GM12873 (cell line): ENCODE measurements around the gene SFTPA2.

Source experiments
- TF ChIP-seq, protein P1 (sequence below): IDR thresholded peaks from 2 replicates; pipeline ENCODE4 v1.5.1; 2012; ENCODE audit warnings: low read depth, mild to moderate bottlenecking, moderate library complexity, low read length, control low read depth; ENCODE audit not compliant: insufficient read depth; ENCODE audit errors: missing control alignments

SFTPA2 gene

DNA sequence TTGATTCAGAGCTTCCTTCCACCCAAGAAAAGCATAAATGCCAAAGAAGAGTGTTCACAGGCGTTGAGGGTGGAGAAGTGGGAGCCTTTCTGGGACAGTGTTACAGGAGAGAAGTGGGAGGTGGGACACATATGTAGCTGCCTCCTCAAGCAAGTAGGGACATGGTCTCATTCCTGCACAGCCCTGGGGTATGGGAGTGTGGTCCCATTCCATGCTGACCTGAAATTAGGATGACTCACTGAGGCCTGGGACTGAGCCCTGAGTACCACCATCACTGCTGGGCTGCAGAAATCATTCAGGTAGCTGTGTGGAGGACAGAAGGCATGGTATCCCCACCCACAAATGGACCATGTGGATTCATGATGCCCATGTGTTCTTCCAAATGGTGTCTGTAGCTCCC is 33.2 kb upstream of the SFTPA2 start:
- TF ChIP-seq, protein P1, sequence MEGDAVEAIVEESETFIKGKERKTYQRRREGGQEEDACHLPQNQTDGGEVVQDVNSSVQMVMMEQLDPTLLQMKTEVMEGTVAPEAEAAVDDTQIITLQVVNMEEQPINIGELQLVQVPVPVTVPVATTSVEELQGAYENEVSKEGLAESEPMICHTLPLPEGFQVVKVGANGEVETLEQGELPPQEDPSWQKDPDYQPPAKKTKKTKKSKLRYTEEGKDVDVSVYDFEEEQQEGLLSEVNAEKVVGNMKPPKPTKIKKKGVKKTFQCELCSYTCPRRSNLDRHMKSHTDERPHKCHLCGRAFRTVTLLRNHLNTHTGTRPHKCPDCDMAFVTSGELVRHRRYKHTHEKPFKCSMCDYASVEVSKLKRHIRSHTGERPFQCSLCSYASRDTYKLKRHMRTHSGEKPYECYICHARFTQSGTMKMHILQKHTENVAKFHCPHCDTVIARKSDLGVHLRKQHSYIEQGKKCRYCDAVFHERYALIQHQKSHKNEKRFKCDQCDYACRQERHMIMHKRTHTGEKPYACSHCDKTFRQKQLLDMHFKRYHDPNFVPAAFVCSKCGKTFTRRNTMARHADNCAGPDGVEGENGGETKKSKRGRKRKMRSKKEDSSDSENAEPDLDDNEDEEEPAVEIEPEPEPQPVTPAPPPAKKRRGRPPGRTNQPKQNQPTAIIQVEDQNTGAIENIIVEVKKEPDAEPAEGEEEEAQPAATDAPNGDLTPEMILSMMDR, result no peak

- TF ChIP-seq, protein P1, result no peak
These were observed 28.6 kb upstream of the SFTPA2 start for GRCh38 chr10:79588800-79589199.

DNA sequence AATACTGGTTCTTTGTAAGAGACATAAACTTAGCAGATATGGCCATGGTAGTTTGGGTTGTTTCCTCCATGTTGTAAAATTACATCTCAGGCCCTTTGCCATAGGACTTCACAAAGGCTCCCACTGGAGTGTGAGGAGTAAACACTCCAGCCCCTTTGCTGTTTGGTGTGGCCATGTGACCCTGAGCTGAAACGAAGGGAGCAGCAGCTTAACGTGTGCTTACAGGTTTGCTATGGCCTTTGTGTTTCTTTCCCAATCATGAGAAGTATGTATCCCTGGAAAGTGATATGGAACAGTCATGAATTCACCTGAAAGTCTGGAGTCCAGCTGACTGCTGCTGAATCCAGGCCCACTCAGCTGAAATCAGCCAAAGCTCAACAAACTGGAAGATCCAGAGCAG is 26.7 kb upstream of the SFTPA2 start:
- TF ChIP-seq, protein P1, result no peak

DNA sequence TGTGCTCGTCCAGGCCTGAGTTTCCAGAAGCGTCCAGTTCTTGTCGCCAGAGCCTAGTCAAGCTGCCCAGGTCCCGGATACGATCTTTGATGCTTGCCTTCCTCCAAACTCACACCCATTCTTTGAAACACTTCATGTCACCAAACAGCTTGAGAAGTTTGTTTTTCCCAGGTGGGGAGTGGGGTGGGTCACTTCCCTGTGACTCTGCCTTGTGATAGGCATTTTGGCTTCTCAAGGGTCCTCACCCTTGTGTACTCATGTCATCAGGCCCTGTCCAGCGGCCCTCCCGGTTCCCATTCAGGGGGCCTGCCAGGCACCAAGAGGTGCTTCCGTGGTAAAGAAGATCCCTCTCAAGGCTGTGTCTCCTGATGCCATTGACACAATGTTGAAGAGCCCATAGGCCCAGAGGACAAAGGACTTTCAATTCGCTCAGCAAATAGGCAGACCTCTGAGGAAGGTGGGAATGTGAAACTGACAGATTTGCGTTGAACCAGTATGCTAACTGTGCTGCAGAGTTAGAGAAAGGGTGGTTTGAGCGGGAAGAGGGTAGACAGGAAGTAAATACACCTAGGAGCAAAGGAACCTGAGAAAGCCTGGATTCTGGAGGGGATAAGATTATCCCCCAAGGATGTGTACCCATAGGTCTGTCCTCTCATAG is 25.8 kb upstream of the SFTPA2 start:
- TF ChIP-seq, protein P1, result no peak

GRCh38 chr10:79583488-79584024 is 23.3 kb upstream of the SFTPA2 start:
- TF ChIP-seq, protein P1, result no peak

GRCh38 chr10:79582096-79582495 is 21.9 kb upstream of the SFTPA2 start:
- TF ChIP-seq, protein P1, result no peak

- TF ChIP-seq, protein P1, result no peak
These were observed 20.8 kb upstream of the SFTPA2 start for GRCh38 chr10:79581044-79581443.
